GM21526 (cell line): Measurements from ENCODE around the gene FHIP1B.

Experiments used
- ATAC-seq: cut with Tn5 transposase; IDR thresholded peaks from one replicate; pipeline ENCODE4 v1.9.1; 2021; ENCODE audit warnings: moderate library complexity; ENCODE audit not compliant: unreplicated experiment, low FRiP score

The FHIP1B gene

GRCh38 chr11:6203327-6203726, 31.1 kb downstream of the FHIP1B start:
- peak; percentile 46 for ATAC-seq

GRCh38 chr11:6202041-6202440, 32.4 kb downstream of the FHIP1B start:
- ATAC-seq = no peak

- no peak for ATAC-seq
Observed at GRCh38 chr11:6201481-6201880, 33.0 kb downstream of the FHIP1B start.

- ATAC-seq = no peak
Observed at GRCh38 chr11:6200975-6201374, 33.5 kb downstream of the FHIP1B start.

GRCh38 chr11:6199174-6199810, 35.1 kb downstream of the FHIP1B start, which contains the start of gene OR52W1:
Gene OR52W1 (plus strand): TSS chr11:6199224. CDS start chr11:6199224, 0 bp downstream.
- no peak for ATAC-seq

GRCh38 chr11:6197466-6198200, 36.8 kb downstream of the FHIP1B start:
- no peak for ATAC-seq

- ATAC-seq = no peak
Observed at GRCh38 chr11:6196396-6196795, 38.0 kb downstream of the FHIP1B start.

- ATAC-seq = no peak
Observed at GRCh38 chr11:6194065-6194581, 40.3 kb downstream of the FHIP1B start.

- ATAC-seq = no peak
Observed at GRCh38 chr11:6191742-6192141, 42.7 kb downstream of the FHIP1B start.

- no peak for ATAC-seq
Observed at GRCh38 chr11:6175440-6175839, 59.0 kb downstream of the FHIP1B start.

- ATAC-seq = no peak
Observed at GRCh38 chr11:6170226-6170625, 64.2 kb downstream of the FHIP1B start, which contains the start of gene OR52B2. Gene OR52B2 (minus strand): TSS chr11:6170326. CDS start chr11:6170326, 0 bp downstream.
